ENCODE data around the gene ATG13.

The ATG13 gene

GRCh38 chr11:46590740-46591605, 26.4 kb upstream of the ATG13 start:
- H3K27ac ChIP-seq (replicated peaks), result no peak overlapping the region
- no peak overlapping the region for H3K4me3 ChIP-seq (replicated peaks; ENCODE audit: insufficient read depth, low read length)
- TF ChIP-seq CTCF (IDR thresholded peaks at IDR 0.05; ENCODE audit: insufficient read depth, low read length) (no peak), POLR2AphosphoS5 (IDR thresholded peaks at IDR 0.05; ENCODE audit: low read depth) (no peak), SPI1 (IDR thresholded peaks at IDR 0.05; ENCODE audit: borderline replicate concordance, low read depth) (no peak), GABPA (IDR thresholded peaks at IDR 0.05; ENCODE audit: low read depth) (no peak)
- no peak for DNase-seq (ENCODE audit: low read depth in 1 of 2, low spot score in 1 of 2)
- H3K27me3 ChIP-seq (ENCODE audit: insufficient read depth, poor library complexity, severe bottlenecking), result no peaks in the 10 kb centered on the region

GRCh38 chr11:46593550-46594373, 23.6 kb upstream of the ATG13 start, which contains the start of gene AMBRA1:
TSS of gene AMBRA1 (minus strand) at chr11:46594023. CDS start at chr11:46548380, 45,643 bp downstream.
- Histone ChIP-seq H3K4me3 (replicated peaks; ENCODE audit: insufficient read depth, low read length) (peak within 1 kb of the TSS; percentile 80), H3K27me3 (ENCODE audit: insufficient read depth, poor library complexity, severe bottlenecking) (no peaks in the 10 kb centered on the region), H3K27ac (replicated peaks) (peak within 1 kb of the TSS; percentile 74)
- DNase-seq (ENCODE audit: low read depth in 1 of 2, low spot score in 1 of 2), result peak; percentile 84 to 94
- no peak for TF ChIP-seq CTCF (IDR thresholded peaks at IDR 0.05; ENCODE audit: insufficient read depth, low read length)
- no peak for TF ChIP-seq GABPA (IDR thresholded peaks at IDR 0.05; ENCODE audit: low read depth)
- TF ChIP-seq REST (IDR thresholded peaks at IDR 0.05; ENCODE audit: insufficient replicate concordance, low read depth), result no peak
- peak; percentile 32; the same call in 1 of the 2 replicates for TF ChIP-seq SPI1 (IDR thresholded peaks at IDR 0.05; ENCODE audit: borderline replicate concordance, low read depth)
- TF ChIP-seq POLR2AphosphoS5 (IDR thresholded peaks at IDR 0.05; ENCODE audit: low read depth), result peak; percentile 72; the same call in 1 of the 2 replicates

- TF ChIP-seq POLR2AphosphoS5 (IDR thresholded peaks at IDR 0.05; ENCODE audit: low read depth) (no peak), GABPA (IDR thresholded peaks at IDR 0.05; ENCODE audit: low read depth) (no peak), REST (IDR thresholded peaks at IDR 0.05; ENCODE audit: insufficient replicate concordance, low read depth) (no peak), CTCF (IDR thresholded peaks at IDR 0.05; ENCODE audit: insufficient read depth, low read length) (no peak), SPI1 (IDR thresholded peaks at IDR 0.05; ENCODE audit: borderline replicate concordance, low read depth) (no peak)
- peak overlapping the region; percentile 74 for H3K27ac ChIP-seq (replicated peaks)
These were observed 23.0 kb upstream of the ATG13 start for GRCh38 chr11:46594374-46594700.

More at GRCh38 chr11:46594374-46594700, 23.0 kb upstream of the ATG13 start:
- Histone ChIP-seq H3K27me3 (ENCODE audit: insufficient read depth, poor library complexity, severe bottlenecking) (no peaks in the 10 kb centered on the region), H3K4me3 (replicated peaks; ENCODE audit: insufficient read depth, low read length) (peak overlapping the region; percentile 80)
- no peak for DNase-seq (ENCODE audit: low read depth in 1 of 2, low spot score in 1 of 2)
